Tibial artery (tissue), 4 donors: Measurements from ENCODE around the gene ADM2.

Experiments
- DNase-seq, 2 donors: peaks; one replicate each; pipeline ENCODE4 v3.0.0-alpha.2; 2019
- H3K27ac ChIP-seq, 2 donors: fragments of 200-600 bp; sonication (generic) in 1 of 2; 1 replicate in 1 of 2; 2 replicates in 1 of 2; pipeline ENCODE4 v1.5.1; 2018 to 2019; ENCODE audit warnings: mild to moderate bottlenecking in 1 of 2
- H3K27me3 ChIP-seq, 2 donors: fragments of 200-600 bp; sonication (generic) in 1 of 2; one replicate each; pipeline versions ENCODE4 v1.5.1 to v1.6.0; 2016 to 2019
- H3K36me3 ChIP-seq, 3 donors: fragments of 200-600 bp; sonication (generic) in 2 of 3; one replicate each; pipeline ENCODE4 v1.5.1; 2016 to 2019; ENCODE audit warnings: mild to moderate bottlenecking in 2 of 3
- H3K4me1 ChIP-seq, 4 donors: fragments of 200-600 bp; sonication (generic) in 2 of 4; 1 replicate in 3 of 4; 2 replicates in 1 of 4; pipeline ENCODE4 v1.5.1; 2016 to 2019
- H3K4me3 ChIP-seq, 2 donors: fragments of 200-600 bp; sonication (generic) in 1 of 2; 1 replicate in 1 of 2; 2 replicates in 1 of 2; pipeline ENCODE4 v1.5.1; 2018 to 2019; ENCODE audit warnings: mild to moderate bottlenecking in 2 of 2
- H3K9me3 ChIP-seq, 3 donors: fragments of 200-600 bp; sonication (generic) in 1 of 3; one replicate each; pipeline ENCODE4 v1.5.1; 2016 to 2019
- intact Hi-C: fragments of 100-400 bp; cut with DNase I; formaldehyde crosslinking; loops from one replicate; pipeline ENCODE4 v1.15.0; 2023; ENCODE audit warnings: low total_unique reads
- TF ChIP-seq, protein P1 (sequence below), 2 experiments: fragments of 200-600 bp in 1 of 2; fragments of 450-650 bp in 1 of 2; IDR thresholded peaks; one replicate each; pipeline ENCODE4 v1.5.1; 2017 to 2019; ENCODE audit warnings: antibody characterized with exemption in 2 of 2, mild to moderate bottlenecking in 1 of 2, moderate library complexity in 1 of 2

Gene ADM2

GRCh38 chr22:50467773-50468440 lies 13.4 kb upstream of the ADM2 start:
- TF ChIP-seq, protein P1, sequence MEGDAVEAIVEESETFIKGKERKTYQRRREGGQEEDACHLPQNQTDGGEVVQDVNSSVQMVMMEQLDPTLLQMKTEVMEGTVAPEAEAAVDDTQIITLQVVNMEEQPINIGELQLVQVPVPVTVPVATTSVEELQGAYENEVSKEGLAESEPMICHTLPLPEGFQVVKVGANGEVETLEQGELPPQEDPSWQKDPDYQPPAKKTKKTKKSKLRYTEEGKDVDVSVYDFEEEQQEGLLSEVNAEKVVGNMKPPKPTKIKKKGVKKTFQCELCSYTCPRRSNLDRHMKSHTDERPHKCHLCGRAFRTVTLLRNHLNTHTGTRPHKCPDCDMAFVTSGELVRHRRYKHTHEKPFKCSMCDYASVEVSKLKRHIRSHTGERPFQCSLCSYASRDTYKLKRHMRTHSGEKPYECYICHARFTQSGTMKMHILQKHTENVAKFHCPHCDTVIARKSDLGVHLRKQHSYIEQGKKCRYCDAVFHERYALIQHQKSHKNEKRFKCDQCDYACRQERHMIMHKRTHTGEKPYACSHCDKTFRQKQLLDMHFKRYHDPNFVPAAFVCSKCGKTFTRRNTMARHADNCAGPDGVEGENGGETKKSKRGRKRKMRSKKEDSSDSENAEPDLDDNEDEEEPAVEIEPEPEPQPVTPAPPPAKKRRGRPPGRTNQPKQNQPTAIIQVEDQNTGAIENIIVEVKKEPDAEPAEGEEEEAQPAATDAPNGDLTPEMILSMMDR (IDR thresholded peaks at IDR 0.05) = no peak
- Histone ChIP-seq H3K4me1 (peaks cover 5 to 50% (median 33%) of the 10 kb centered on the region in 4 donors), H3K36me3 (peaks cover 48 to 54% (median 49%) of the 10 kb centered on the region in 3 donors), H3K9me3 (no peaks in the 10 kb centered on the region), H3K27me3 (no peaks in the 10 kb centered on the region), H3K27ac (no peak overlapping the region), H3K4me3 (no peak overlapping the region)
- intact Hi-C loops = no loop called here
- DNase-seq = no peak

GRCh38 chr22:50468626-50469025 lies 12.7 kb upstream of the ADM2 start:
- no peak for DNase-seq
- no peak overlapping the region for H3K27ac ChIP-seq
- no peaks in the 10 kb centered on the region for H3K27me3 ChIP-seq
- H3K4me1 ChIP-seq = peaks cover 5 to 58% (median 41%) of the 10 kb centered on the region in 4 donors
- H3K9me3 ChIP-seq = no peaks in the 10 kb centered on the region
- TF ChIP-seq, protein P1 (IDR thresholded peaks at IDR 0.05) = no peak
- intact Hi-C loops = no loop called here
- H3K4me3 ChIP-seq = no peak overlapping the region
- H3K36me3 ChIP-seq = peaks cover 40 to 46% (median 42%) of the 10 kb centered on the region in 3 donors

DNA sequence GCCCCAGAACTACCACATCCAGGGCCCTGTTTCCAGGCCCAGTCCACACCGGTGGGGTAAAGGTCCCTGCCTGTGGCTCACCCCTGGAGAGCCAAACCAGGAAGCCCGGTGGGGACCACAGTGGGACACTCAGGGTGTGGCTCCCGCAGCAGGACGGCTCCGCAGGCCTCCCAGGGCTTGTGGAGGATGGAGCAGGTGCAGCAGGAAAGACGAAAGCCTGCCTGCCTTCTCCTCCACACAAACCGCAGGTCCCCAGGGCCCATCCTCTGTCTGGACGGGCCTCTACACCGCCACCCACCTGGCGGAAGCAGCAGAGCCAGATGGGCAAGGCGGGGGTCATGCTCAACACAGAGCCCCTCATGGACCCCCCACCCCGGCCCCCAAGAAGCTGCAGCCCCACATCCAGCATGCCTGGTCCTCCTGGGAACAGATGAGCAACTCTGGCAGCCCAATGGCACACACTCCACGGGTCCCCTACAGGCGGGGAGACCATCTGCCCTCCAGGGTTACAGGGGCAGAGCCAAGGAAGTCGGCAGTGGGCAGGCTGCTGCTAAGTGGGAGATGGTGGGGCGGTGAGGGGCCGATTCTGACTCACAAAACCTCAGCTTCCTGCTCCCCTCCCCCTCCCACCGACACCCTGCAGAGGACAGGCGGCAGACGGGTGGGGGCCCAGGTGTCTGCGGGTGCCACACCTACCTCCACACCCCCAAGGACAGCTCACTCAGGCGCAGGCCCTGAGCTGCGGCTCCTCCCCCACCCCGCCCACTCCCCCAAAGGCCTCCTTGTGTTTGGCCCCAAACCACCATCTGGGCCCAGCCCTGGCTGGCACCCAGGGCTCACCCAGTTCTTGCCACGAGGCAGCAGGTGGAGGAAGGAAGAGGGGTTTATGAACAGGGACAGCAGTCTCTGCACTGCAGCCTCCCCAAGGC lies 11.7 kb upstream of the ADM2 start:
- peaks cover 30 to 36% (median 32%) of the 10 kb centered on the region in 3 donors for H3K36me3 ChIP-seq
- H3K4me3 ChIP-seq = no peak overlapping the region
- H3K27ac ChIP-seq = no peak overlapping the region
- intact Hi-C loops = no loop called here
- no peaks in the 10 kb centered on the region for H3K9me3 ChIP-seq
- H3K4me1 ChIP-seq = peaks cover 5 to 61% (median 44%) of the 10 kb centered on the region in 4 donors
- TF ChIP-seq, protein P1 (IDR thresholded peaks at IDR 0.05) = no peak
- DNase-seq = no peak
- H3K27me3 ChIP-seq = no peaks in the 10 kb centered on the region

- Histone ChIP-seq H3K9me3 (no peaks in the 10 kb centered on the region), H3K4me3 (no peak overlapping the region), H3K27me3 (no peaks in the 10 kb centered on the region), H3K36me3 (peaks cover 22 to 28% (median 23%) of the 10 kb centered on the region in 3 donors), H3K4me1 (peaks cover 5 to 66% (median 46%) of the 10 kb centered on the region in 4 donors), H3K27ac (no peak overlapping the region)
- intact Hi-C loops = no loop called here
- no peak for DNase-seq
- TF ChIP-seq, protein P1 (IDR thresholded peaks at IDR 0.05) = no peak
Measured at GRCh38 chr22:50470491-50470890, 10.9 kb upstream of the ADM2 start.

DNA sequence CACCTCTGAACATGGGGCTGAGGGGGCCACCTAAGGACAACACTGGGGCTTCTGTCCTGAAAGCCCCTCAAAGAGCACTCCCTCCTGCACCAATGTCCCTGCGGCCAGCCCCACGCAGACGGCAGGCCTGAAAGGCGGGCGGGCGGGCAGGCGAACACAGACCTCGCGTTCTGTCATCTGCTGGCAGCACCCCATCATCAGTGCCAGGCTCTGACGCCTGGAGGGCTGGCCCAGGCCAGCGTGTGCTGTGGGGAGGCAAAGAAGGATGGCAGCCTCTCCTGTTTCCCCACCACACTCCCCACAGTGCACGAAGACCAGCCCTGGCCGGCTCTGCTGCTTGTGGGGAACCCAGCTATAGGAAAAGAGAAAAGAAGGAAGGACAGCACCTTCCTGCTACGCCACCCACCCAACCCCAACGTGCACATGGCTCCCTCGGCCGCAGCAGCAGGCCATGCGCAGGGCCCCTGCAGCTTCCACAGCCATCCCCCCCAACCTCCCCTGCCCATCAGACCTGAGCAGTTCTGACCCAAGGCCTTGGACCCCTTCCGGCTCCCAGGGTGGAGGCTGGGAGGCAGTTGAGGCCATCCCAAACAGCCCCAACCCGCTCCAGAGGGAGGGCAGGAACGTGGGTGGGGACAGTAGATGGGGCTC lies 10.0 kb upstream of the ADM2 start:
- H3K4me3 ChIP-seq = no peak overlapping the region
- no peak overlapping the region for H3K27ac ChIP-seq
- H3K9me3 ChIP-seq = no peaks in the 10 kb centered on the region
- DNase-seq = no peak
- intact Hi-C loops = no loop called here
- H3K4me1 ChIP-seq = peaks cover 5 to 70% (median 47%) of the 10 kb centered on the region in 4 donors
- TF ChIP-seq, protein P1 (IDR thresholded peaks at IDR 0.05) = no peak
- no peaks in the 10 kb centered on the region for H3K27me3 ChIP-seq
- peaks cover 13 to 19% (median 15%) of the 10 kb centered on the region in 3 donors for H3K36me3 ChIP-seq
